A549 (cell line): ENCODE measurements around the gene HAVCR2.

Experiments
- CTCF ChIP-seq: fragments of >200 bp; sonication (Bioruptor Twin); formaldehyde crosslinking; IDR thresholded peaks from 3 replicates; pipeline ENCODE4 v1.5.1; 2016
- POLR2A ChIP-seq: IDR thresholded peaks from 2 replicates; pipeline ENCODE4 v1.6.1; 2012; ENCODE audit warnings: mild to moderate bottlenecking, low read length

- TF ChIP-seq CTCF, result no peak
- TF ChIP-seq POLR2A, result no peak
Observed at GRCh38 chr5:157072508-157072907, 36.3 kb downstream of the HAVCR2 start.
